DMS53 (cell line): ENCODE data around the gene UCP3.

Source experiments
- DNase-seq: peaks from one replicate; lab custom pipeline; 2025; lab: John Stamatoyannopoulos, UW

The UCP3 gene

GRCh38 chr11:74008373-74009229 is at the start of gene UCP3:
UCP3 (minus strand) TSS chr11:74009085; CDS start chr11:74007042, 2,043 bp downstream.
- DNase-seq = peak; percentile 90

GRCh38 chr11:74057249-74058151 is 48.6 kb upstream of the UCP3 start:
- peak; percentile 71 for DNase-seq

DNA sequence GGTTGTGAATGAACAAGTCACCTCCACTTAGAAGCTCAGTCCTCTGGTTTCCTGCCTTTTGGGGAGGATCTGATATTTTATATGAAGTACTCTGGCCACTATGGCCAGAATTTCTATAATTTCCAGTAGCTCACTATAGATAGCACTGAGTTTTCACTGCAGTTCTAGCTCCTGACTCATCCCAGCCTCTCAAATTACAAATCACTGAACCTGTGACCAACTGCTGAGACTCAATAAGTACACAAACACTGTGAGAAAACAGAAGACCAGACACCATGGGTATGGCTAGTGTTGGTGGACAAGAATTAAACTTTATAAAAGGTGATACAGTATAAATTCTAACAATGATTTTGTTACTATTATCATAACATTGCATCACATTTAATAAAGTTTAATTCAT is 47.1 kb upstream of the UCP3 start:
- peak; percentile 86 for DNase-seq

GRCh38 chr11:74050465-74050864 is 41.6 kb upstream of the UCP3 start:
- DNase-seq = no peak

DNA sequence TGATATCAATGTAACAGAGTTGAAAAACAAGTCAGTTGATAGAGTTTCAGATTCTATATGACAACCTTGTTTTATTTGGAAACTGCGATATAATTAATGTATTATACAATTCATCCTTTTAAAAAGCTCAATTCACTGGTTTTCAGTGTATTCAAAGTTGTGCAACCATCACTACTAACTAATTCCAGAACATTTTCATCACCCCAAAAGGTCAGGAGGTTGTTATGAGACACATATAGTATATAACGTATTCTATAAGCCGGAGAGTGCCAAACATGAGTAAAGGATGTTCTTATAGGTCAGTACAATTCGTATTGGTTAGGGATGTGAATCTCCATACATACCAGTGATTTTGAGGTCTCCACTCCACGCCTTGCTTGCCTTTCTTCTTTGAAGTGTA is 40.1 kb upstream of the UCP3 start:
- no peak for DNase-seq

GRCh38 chr11:74044538-74044937 is 35.7 kb upstream of the UCP3 start:
- no peak for DNase-seq

GRCh38 chr11:74043450-74043849 is 34.6 kb upstream of the UCP3 start:
- DNase-seq = no peak

GRCh38 chr11:74037309-74037708 is 28.4 kb upstream of the UCP3 start:
- DNase-seq = peak; percentile 72

GRCh38 chr11:74035264-74035663 is 26.4 kb upstream of the UCP3 start:
- peak; percentile 70 for DNase-seq

- DNase-seq = peak; percentile 30
Observed at GRCh38 chr11:74033046-74033445, 24.2 kb upstream of the UCP3 start.

- no peak for DNase-seq
Observed at GRCh38 chr11:74030723-74031676, 22.1 kb upstream of the UCP3 start.

GRCh38 chr11:74025467-74026166 is 16.7 kb upstream of the UCP3 start:
- DNase-seq = no peak

- peak; percentile 31 for DNase-seq
Observed at GRCh38 chr11:74024261-74025029, 15.6 kb upstream of the UCP3 start.

GRCh38 chr11:74023276-74023675 is 14.4 kb upstream of the UCP3 start:
- no peak for DNase-seq

DNA sequence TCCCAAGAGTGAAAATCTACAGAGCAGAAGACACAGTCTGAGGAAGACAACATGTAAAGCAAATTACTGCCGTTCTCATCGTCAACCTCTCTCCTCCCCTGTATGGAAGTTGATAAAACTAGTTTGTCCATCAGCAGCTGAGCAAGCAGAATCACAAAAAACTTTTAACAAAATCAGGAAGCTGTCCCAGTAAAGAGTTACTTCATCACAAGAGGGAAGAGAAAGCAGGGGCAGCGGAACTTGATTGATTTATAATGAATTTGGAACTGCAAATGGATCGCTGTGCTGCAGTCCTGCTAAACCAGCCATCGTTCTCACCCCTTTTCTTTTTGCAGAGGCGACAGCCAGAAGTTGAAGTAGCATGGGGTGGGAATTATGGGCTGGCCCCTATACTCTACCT is 13.7 kb upstream of the UCP3 start:
- no peak for DNase-seq

DNA sequence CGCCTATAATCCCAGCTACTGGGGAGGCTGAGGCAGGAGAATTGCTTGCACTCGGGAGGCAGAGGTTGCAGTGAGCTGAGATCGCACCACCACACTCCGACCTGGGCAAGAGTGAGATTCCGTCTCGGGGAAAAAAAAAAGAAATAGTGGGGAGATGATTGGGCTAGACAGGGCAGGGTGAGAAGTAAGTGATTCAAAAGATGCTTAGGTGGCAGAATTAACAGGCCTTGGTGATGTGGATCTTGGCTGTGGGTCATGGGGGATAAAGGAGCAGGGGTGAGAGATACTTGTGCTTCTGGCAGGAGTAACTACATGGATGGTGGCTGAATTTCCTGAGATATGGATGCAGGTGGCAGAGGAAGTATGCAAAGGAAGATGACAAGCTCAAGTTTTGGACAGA is 13.1 kb upstream of the UCP3 start:
- DNase-seq = no peak

DNA sequence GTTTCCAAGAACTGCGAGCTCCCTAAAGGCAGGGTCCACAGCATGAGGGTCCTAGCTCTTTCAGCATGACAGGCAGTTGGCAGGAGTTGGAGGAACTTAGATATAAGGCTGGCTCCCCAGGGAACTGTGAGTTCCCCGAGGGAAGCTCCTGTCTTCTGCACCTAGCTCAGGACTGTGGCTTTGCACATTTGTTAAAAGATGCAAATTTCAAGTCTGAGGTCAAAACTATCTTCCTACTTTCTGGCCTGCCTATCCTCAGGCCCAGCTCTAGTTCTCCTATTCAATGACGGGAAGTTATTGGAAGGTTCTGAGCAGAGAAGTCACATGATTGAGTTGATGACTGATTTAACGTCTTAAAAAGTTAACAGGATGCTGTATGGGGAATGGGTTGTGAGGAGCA is 11.7 kb upstream of the UCP3 start:
- DNase-seq = no peak

- no peak for DNase-seq
Observed at GRCh38 chr11:74019860-74020259, 11.0 kb upstream of the UCP3 start.

DNA sequence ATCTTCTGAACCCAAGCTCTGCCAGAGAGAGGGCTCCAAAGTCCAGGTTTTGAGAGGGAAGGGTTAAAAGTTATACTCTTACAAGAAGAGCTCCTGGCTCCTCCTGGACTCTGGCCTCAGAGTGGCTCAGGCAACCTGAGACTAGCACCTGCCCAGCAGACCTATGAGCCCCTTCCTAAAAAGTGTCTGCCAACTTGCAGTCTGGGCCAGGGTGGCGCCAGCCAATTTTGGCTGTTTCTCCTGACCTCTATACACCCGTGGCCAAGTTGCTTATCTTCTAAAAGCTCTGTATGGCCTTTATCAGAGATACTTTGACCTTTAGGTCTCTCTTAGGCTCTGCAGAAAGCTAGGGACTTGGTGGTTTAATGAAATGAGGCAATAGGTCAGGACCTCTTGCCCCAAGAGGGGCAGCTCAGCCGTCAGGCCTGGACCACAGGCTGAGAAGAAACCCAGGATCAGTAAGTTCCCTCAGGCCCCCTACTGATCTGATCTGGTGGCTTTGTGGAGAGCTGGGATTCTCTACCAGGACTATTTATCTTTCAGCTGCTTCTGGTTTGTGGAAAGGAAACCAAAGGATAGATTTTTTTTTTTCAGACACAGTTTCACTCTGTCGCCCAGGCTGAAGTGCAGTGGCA is 10.3 kb upstream of the UCP3 start:
- DNase-seq = no peak
